DND-41 (cell line): ENCODE data around the gene FBXO42.
A peak's percentile ranks its signal among the peaks of the same experiment; 100 is the strongest.
"Not testable (repeated sequence)": the region's sequence is repeated elsewhere in the genome, so short reads cannot be mapped to it uniquely, and the experiment has no call there.

Source experiments
- ATAC-seq: fragments of 200-7000 bp; cut with Tn5 transposase; 3 replicates; pipeline ENCODE4 v1.9.1; 2021; ENCODE audit warnings: low read depth; ENCODE audit not compliant: insufficient read depth
- DNase-seq: peaks from one replicate; pipeline ENCODE4 v3.0.0-alpha.2; 2020
- H2AFZ ChIP-seq: 2 replicates; pipeline ENCODE4 v1.6.0; 2012; ENCODE audit warnings: low read depth, low read length
- H3K27ac ChIP-seq: 2 replicates; pipeline ENCODE4 v1.5.1; 2012; ENCODE audit warnings: low read length, inconsistent platforms
- H3K27me3 ChIP-seq: fragments of 200-600 bp; sonication (generic); 2 replicates; pipeline ENCODE4 v1.6.0; 2012; ENCODE audit warnings: low read length, mild to moderate bottlenecking, inconsistent platforms; ENCODE audit not compliant: insufficient read depth, poor library complexity
- H3K36me3 ChIP-seq: 2 replicates; pipeline ENCODE4 v1.5.1; 2012; ENCODE audit warnings: low read length, inconsistent platforms; ENCODE audit not compliant: insufficient read depth
- H3K4me1 ChIP-seq: 2 replicates; pipeline ENCODE4 v1.5.1; 2012; ENCODE audit warnings: mild to moderate bottlenecking, low read length; ENCODE audit not compliant: insufficient read depth
- H3K4me2 ChIP-seq: 2 replicates; pipeline ENCODE4 v1.6.0; 2012; ENCODE audit warnings: mild to moderate bottlenecking, moderate library complexity, low read length, inconsistent platforms; ENCODE audit not compliant: insufficient read depth
- H3K4me3 ChIP-seq, 2 experiments: fragments of 200-600 bp in 1 of 2; shearing (Covaris generic) in 1 of 2; 2 replicates each; pipeline ENCODE4 v1.5.1; 2012 to 2016; ENCODE audit warnings: inconsistent platforms in 2 of 2, low read length in 2 of 2, mild to moderate bottlenecking in 2 of 2, low read depth in 1 of 2, moderate library complexity in 1 of 2
- H3K79me2 ChIP-seq: 2 replicates; pipeline ENCODE4 v1.6.0; 2012; ENCODE audit warnings: low read length, inconsistent platforms; ENCODE audit not compliant: insufficient read depth
- H3K9ac ChIP-seq: 2 replicates; pipeline ENCODE4 v1.6.0; 2012; ENCODE audit warnings: low read depth, mild to moderate bottlenecking, inconsistent platforms, low read length, moderate library complexity
- H3K9me3 ChIP-seq: 2 replicates; pipeline ENCODE4 v1.5.1; 2012; ENCODE audit warnings: low read length, moderate library complexity, mild to moderate bottlenecking, inconsistent platforms; ENCODE audit not compliant: insufficient read depth, severe bottlenecking
- H4K20me1 ChIP-seq: 2 replicates; pipeline ENCODE4 v1.6.0; 2012; ENCODE audit warnings: low read length; ENCODE audit not compliant: insufficient read depth
- EZH2 ChIP-seq: IDR thresholded peaks from 3 replicates; pipeline ENCODE4 v1.6.1; 2012; ENCODE audit warnings: borderline replicate concordance, low read depth, mild to moderate bottlenecking, moderate library complexity, low read length, inconsistent platforms; ENCODE audit not compliant: severe bottlenecking
- TF ChIP-seq, protein P1 (sequence below): IDR thresholded peaks from 2 replicates; pipeline ENCODE4 v1.5.1; 2012; ENCODE audit warnings: borderline replicate concordance, low read length, moderate library complexity, mild to moderate bottlenecking; ENCODE audit not compliant: poor library complexity, severe bottlenecking; ENCODE audit errors: extremely low read depth

The FBXO42 gene

DNA sequence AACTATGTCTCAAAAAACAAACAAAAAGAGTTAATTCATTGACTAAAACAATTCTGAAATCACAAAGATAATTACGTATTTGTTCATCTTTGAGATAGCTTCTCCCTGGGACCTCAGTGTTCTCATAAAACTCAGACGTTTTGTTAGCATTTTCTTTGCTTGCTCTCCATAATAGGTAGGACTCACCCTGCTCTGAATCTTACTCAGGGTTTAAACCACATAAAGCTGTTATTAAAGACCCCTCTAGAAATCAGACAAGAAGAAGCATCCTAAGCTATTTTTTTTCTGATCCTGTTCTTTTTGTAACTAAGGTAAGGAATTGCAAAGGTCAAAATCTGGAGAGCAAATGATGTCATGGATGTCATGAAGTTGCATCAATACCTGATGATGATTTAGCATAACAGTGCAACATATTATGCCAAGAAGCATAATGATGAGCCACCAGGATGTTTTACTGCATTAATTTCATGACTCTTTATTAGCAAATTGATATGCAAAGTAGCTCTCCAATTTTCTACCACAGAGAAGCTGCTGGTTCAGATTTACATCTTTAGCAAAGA is 2.4 kb downstream of the FBXO42 start:
- Histone ChIP-seq H4K20me1 (peaks cover 6% of the 10 kb centered on the region; the same call in 1 of the 2 replicates), H3K4me3 (no peak overlapping the region; a peak in 1 of 4 replicates), H3K4me2 (peak overlapping the region; percentile 73), H3K36me3 (peaks cover 4% of the 10 kb centered on the region; the same call in 1 of the 2 replicates), H3K4me1 (peaks cover 32% of the 10 kb centered on the region), H2AFZ (no peak overlapping the region), H3K9me3 (no peaks in the 10 kb centered on the region), H3K9ac (0 out of 2 replicates have a peak overlapping the region, but pooled peaks have one; percentile 72), H3K79me2 (peaks cover 81% of the 10 kb centered on the region), H3K27ac (no peak overlapping the region), H3K27me3 (no peaks in the 10 kb centered on the region)
- ATAC-seq (no peak), DNase-seq (no peak)
- TF ChIP-seq, protein P1, sequence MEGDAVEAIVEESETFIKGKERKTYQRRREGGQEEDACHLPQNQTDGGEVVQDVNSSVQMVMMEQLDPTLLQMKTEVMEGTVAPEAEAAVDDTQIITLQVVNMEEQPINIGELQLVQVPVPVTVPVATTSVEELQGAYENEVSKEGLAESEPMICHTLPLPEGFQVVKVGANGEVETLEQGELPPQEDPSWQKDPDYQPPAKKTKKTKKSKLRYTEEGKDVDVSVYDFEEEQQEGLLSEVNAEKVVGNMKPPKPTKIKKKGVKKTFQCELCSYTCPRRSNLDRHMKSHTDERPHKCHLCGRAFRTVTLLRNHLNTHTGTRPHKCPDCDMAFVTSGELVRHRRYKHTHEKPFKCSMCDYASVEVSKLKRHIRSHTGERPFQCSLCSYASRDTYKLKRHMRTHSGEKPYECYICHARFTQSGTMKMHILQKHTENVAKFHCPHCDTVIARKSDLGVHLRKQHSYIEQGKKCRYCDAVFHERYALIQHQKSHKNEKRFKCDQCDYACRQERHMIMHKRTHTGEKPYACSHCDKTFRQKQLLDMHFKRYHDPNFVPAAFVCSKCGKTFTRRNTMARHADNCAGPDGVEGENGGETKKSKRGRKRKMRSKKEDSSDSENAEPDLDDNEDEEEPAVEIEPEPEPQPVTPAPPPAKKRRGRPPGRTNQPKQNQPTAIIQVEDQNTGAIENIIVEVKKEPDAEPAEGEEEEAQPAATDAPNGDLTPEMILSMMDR = no peak
- TF ChIP-seq EZH2 = no peak

DNA sequence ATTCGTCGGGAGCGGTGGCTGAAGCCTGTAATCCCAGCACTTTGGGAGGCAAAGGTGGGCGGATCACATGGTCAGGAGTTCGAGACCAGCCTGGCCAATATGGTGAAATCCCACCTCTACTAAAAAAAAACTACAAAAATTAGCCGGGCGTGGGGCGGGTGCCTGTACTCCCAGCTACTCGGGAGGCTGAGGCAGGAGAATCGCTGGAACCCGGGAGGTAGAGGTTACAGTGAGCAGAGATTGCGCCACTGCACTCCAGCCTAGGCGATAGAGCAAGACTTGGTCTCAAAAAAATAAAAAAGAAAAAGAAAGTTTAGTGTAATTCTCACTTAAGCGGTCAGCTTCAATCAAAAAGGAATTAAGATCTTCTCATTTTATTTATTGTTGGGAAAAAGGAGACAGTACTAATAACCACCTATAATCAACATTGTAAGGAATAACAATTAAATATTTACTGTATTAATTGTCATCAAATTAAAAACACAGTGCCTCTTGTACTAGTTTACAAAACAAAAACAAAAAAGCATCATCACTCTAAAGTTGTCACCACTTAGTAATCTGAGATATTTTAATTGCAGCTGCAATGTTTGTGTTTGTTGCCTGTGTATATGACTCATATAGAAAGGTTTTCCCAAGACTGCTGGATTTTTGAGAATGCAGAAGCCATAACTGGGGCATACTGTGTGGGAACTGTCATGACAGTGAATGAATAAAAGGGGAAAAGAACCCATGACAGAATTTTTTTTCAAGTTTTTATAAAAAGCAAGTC is 3.7 kb downstream of the FBXO42 start:
- H3K27me3 ChIP-seq = no peaks in the 10 kb centered on the region
- no peak for ATAC-seq
- no peak overlapping the region for H3K27ac ChIP-seq
- no peaks in the 10 kb centered on the region for H3K9me3 ChIP-seq
- H3K36me3 ChIP-seq = peaks cover 4% of the 10 kb centered on the region; the same call in 1 of the 2 replicates
- peaks cover 6% of the 10 kb centered on the region; the same call in 1 of the 2 replicates for H4K20me1 ChIP-seq
- H3K4me2 ChIP-seq = no peak overlapping the region
- no peak overlapping the region for H2AFZ ChIP-seq
- H3K4me3 ChIP-seq = no peak overlapping the region
- DNase-seq = no peak
- H3K4me1 ChIP-seq = peaks cover 30% of the 10 kb centered on the region
- H3K9ac ChIP-seq = no peak overlapping the region; the same call in 1 of the 2 replicates
- peaks cover 94% of the 10 kb centered on the region for H3K79me2 ChIP-seq
- TF ChIP-seq EZH2 = no peak
- TF ChIP-seq, protein P1 = no peak

DNA sequence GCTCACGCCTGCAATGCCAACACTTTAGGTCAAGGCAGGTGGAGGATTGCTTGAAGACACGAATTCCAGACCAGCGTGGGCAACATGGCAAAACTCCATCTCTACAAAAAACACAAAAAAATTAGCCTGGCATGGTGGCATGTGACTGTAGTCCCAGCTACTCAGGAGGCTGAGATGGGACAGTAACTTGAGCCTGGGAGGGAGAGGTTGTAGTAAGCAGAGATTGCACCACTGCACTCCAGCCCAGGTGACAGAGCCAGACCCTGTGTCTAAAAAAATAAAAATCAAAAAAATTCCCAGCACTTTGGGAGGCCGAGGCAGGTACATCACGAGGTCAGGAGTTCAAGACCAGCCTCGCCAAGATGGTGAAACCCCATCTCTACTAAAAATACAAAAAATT is 9.0 kb downstream of the FBXO42 start:
- not testable (repeated sequence) for DNase-seq, H3K4me2 ChIP-seq, H3K27ac ChIP-seq, H3K27me3 ChIP-seq, H3K4me1 ChIP-seq, H3K4me3 ChIP-seq, H2AFZ ChIP-seq, H3K9ac ChIP-seq, ATAC-seq, H4K20me1 ChIP-seq, H3K9me3 ChIP-seq, H3K36me3 ChIP-seq
- H3K79me2 ChIP-seq = peaks cover 96% of the 10 kb centered on the region
